NCI-H510A (cell line): Measurements from ENCODE around the gene GLP1R.
"Not testable (repeated sequence)": the region's sequence is repeated elsewhere in the genome, so short reads cannot be mapped to it uniquely, and the experiment has no call there.

Experiments used
- DNase-seq: peaks from one replicate; lab custom pipeline; 2025; lab: John Stamatoyannopoulos, UW

The GLP1R gene

GRCh38 chr6:39128832-39129231 is 80.3 kb downstream of the GLP1R start:
- DNase-seq = no peak

- DNase-seq = no peak
These were observed 82.1 kb downstream of the GLP1R start for GRCh38 chr6:39130691-39131090.

GRCh38 chr6:39134761-39135160 is 86.2 kb downstream of the GLP1R start:
- DNase-seq = not testable (repeated sequence)

GRCh38 chr6:39136207-39136606 is 87.6 kb downstream of the GLP1R start:
- DNase-seq = not testable (repeated sequence)

GRCh38 chr6:39137245-39137644 is 88.7 kb downstream of the GLP1R start:
- DNase-seq = no peak
